Glomerular endothelial cell (primary cell): ENCODE data around the gene DCDC2. TPM values are rescaled to one million over a fixed set of nuclear protein-coding genes. Genes with fewer than 3 reads are reported as not detected.
A peak's percentile ranks its signal among the peaks of the same experiment; 100 is the strongest.
"Not testable (repeated sequence)": the region's sequence is repeated elsewhere in the genome, so short reads cannot be mapped to it uniquely, and the experiment has no call there.

Source experiments
- DNase-seq: peaks from one replicate; pipeline ENCODE4 v3.0.0-alpha.2; 2011; ENCODE audit warnings: low read depth, low spot score; ENCODE audit errors: extremely low read depth
- total RNA-seq: library from RNA; depleted of rRNA; stranded (reverse); fragments of >200 nt; gene quantifications from 2 replicates; pipeline ENCODE4 v1.2.3, GENCODE V29; 2015

Gene DCDC2
- total RNA-seq, 1 donor from 2014 or later = 1.5 TPM

DNA sequence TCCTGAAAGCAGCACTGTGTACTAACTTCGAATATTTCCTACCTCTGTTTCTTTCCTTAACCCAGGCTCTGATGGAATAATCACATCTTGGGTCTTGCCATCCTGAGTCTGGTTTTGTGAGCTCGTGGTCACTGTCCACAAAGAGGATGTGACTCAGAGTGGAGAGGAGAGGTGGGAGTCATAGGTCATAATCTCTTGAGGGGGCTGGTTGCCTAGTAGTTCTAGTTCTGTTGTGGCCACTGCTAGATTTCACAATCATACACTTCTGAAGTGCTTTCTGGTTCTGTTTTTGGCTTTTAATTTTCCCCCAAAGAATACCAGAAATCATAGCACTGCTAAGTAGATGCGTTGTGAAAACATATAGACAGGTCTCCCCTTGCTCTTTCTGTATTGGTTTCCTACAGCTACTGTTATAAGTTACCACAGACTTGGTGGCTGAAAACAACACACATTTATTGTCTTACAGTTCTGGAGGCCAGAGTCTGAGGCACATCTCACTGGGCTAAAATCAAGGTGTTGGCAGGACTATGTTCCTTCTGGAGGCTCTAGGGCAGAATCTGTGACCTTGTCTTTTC is 129.1 kb downstream of the DCDC2 start:
- DNase-seq = no peak

DNA sequence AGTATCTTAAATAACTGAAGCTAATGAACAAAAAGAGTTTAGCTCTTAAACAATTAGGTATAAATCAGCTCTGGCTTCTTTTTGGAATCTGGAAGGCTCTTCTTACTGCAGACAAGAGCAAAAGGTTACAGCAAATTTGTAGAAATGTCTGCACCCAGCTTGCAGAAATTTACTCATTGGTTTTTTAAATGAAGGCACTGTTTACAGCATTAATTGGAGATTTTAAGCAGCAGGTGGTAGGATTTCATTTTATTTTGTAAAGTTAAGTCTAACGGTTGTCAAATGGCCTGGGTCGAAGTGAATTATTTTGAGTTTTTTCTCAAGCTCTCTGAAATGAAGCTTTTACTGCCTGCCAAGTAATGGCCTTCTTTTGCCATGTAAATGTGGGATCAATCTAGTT is 129.7 kb downstream of the DCDC2 start:
- DNase-seq = no peak

DNA sequence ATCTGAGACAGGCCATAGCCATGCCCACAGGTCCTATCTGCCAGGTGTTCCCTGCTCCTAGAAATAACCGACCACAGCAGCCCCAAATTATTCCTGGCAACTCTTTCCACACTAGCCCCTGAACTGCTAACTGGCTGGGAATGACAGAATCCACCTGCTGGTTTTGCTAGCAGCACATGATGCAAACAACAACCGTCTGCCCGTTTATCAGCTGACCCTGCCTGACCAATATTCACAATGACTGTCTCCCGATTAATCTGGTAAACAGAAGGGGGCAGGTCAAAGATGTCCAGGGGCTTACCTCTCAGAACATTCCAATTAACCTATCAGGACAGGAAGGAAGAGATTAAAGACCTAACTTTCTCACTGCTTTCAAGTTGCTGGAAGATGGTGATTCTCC is 130.3 kb downstream of the DCDC2 start:
- no peak for DNase-seq

DNA sequence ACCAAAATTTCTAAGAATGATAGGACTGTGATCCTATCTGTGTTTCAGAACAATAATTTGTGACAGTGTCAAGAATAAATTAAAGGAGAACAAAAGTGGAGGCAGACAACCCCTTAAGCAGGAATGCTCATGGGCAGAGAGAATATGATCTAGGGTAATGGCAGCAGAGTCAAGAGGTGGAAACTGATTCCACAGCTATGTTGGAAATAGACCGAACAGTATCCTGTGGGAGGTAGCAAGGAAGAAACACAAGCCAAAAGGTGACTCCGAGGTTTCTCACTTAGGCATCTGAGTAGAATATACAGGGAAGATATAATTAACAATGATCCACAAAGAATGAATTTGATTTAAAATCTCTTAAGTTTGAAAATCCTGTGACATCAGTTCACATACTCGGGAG is 131.3 kb downstream of the DCDC2 start:
- no peak for DNase-seq

DNA sequence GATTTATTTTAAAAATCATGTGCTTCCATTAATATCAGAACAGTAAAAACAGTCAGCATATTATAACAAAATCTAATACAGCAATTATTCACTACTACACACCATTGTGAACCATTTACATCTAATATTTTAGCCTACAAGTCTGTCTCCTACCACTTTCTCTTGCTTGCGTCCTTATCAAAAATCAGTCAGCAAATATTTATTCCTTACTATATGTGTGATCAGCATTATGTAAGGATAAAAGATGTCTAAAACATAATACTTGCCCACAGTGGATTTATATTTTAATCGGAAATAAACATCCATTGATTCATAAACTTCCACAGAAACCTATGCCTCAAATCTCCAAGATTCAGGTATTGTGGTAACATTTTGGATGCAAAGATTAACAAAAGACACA is 132.0 kb downstream of the DCDC2 start:
- DNase-seq = no peak

DNA sequence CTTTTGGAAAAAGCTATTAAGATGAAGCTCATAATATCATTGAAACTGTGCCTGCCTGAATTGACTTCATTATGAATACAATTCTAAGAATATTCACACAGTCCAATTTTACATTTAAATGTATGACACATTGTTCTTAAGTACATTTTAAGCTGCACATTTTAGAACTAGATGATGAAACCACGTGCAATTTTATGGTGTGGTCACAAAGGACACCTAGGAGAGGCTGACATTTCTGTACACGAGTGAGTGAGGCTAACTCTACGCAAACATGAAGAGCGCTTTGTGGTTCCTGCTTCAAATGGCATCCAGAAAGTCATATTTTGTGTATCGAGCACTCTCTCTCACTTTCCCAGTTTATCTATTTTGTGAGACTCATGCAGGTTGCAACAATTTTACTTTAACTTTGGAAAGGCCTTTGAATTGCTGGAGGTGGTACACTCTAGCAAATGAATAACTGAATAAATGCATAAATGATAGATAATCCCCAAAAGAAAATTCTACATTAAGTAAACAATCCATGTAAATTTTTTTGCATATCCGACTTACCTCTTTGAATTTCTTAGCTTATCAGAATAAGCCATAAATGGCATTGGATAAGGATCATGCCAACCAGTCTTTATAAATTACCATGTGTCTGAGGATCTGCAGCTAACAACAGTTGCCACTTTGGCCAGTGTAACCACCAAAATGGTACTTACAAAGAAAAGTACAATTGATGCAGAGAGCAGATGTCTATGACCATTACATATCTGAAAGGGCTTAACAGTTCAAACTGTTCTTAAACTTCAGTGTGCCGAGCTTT is 134.5 kb downstream of the DCDC2 start:
- no peak for DNase-seq

DNA sequence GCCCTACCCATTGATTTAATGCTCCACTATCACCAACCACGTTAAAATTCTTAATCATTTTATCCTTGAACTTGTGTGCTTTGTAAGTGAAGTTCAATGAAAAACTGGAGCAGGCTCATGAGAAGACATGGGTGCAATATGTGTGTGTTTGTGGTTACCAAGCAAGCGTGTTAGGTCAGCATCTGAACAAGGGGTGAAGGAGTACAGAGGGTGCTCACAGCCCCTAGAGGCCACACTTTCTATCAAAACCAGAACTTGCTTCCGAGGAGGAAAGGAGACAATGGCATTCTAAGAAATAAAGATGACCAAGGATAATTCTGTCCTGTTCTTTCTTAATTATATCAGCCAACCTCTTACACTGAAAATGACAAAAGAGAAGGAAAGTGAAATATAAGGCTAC is 138.2 kb downstream of the DCDC2 start:
- no peak for DNase-seq

DNA sequence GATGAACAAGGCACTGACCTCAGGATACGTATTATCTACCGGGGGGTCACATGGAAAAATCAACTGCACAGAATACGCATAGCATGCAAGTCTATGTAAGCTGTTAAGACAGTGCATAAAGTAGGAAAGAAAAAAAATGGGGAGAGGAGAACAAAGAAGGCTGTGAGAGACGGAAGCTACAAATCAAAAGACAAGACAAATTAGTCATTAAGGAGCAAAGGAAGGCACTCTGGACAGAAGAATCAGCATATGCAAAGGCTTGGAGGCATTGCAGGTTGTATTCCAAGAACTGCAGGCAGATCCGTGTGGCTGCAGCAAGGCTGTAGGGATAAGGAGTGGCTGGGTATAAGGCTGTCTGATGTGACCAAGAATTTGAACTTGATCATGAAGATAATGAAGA is 142.9 kb downstream of the DCDC2 start:
- no peak for DNase-seq

DNA sequence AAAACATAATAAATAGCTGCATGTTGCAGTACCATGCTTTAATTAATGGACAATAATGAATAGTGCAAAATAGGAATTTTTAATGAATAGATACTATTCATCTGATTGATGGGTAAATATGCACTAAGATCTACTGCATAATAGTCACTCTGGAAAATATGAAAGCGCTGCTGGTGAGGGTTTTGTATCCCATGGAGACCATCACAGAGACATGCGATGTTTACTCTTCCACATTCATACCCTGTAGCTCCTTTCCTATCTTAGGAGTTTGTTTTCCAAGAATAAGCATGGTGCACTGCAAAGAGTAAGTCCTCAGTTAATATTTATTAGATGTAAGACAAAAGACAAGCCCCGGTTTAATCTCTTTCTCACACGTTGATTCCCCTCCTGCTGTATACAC is 150.4 kb downstream of the DCDC2 start:
- DNase-seq = no peak

DNA sequence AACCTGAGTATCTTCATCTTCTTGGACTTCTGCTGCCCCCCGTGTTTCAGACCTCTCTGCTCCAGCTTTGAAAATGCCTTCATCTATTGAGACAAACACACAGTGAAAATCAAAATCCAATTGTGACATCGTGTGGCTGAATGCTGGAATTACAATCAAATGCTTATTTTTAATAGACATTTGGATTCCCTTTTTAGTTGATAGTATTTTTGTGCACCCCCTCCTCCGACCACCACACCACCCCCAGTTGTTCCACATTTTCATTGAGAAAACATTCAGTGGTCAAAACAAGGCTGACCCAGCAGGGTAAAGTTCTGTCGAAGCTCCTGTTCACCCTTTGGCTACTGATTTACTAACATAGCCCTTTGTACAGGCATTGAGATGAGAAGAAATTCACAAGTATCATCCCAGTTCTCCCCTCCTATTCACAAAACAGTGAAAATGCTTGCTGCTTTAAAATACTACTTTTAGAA is 152.8 kb downstream of the DCDC2 start:
- peak; percentile 39 for DNase-seq

DNA sequence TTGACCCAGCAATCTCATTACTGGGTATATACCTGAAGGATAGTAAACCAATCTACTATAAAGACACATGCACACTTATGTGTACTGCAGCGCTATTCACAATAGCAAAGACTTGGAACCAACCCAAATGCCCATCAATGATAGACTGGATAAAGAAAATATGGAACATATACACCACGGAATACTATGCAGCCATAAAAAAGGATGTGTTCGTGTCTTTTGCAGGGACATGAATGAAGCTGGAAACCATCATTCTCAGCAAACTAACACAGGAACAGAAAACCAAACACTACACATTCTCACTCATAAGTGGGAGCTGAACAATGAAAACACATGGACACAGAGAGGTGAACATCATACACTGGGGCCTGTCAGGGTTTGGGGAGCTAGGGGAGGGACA is 153.7 kb downstream of the DCDC2 start:
- DNase-seq = not testable (repeated sequence)

DNA sequence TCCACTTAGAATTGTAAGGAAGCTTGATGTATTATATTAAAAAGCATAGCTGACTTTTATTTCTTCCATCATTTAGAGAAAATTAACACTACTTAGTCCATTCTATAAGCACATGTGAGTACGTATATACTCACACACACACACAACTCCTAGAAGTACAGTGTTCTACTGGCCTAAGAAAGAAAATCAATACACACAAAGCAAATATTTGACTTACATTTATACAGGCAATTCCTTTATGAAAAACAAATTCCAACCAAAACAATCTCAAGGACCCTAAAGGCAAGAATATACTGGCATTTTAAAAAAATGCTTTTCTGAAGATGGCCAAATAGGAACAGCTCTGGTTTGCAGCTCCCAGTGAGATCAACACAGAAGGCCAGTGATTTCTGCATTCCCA is 160.0 kb downstream of the DCDC2 start:
- no peak for DNase-seq

DNA sequence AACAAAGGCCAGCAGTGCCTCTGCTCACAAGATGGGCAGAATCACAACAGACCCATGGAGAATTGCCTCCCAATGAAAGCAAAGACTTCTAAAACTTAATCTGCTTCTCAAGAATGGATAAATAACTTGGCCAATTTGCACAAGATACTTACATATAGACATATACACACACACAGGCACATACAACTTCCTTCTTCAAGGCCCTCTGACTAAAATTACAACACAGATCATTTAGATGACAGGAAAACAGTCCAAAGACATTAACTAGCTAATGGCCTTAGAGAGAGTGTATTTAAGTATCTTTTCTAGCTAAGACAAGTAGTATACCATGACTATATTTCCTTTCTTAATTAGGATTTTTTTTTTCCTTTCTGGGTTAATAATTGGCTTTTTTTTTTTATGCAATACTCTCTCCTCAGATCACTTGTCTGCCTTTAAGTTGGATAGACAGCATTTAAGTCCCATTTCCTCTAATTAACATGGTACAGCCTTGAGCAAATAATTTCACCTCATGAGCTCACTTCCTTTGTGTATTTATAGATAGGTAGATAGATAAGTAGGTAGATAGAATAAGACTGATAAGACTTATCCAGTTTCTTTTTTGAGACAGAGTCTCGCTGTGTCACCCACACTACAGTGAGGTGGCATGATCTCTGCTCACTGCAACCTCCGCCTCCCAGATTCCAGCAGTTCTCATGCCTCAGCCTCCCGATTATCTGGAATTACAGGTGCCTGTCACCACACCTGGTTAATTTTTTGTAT is 161.8 kb downstream of the DCDC2 start:
- DNase-seq = no peak

DNA sequence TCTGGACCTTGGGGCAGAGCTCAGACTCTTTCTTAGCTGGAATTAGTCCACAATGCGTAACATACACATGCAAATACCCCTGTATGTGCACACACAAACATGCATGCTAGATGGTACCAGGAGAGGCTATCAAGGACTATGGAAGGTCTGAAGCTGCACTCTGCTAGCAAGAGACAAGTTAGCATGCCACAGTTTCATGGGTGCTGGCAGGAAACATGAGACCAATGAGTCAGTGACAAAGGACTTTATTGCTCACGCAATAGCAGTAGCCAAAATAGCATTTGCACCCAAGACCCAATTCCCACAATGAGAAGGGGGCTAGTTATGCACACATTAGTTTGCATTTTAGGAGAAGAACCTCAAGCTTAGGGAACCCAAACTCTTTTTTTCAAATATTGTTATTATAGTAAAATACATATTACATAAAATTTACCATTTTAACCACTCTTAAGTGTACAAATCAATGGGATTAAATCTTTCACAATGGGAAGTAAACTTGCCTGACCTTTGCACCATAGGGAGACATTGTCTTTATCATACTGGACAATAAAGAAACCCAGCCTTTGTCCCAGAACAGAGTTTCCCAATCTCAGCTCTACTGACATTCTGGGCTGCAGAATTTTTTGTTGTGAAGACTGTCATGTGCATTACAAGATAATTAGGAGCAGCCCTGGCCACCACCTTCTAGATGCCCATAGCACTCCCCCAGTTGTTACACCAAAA is 162.7 kb downstream of the DCDC2 start:
- no peak for DNase-seq

DNA sequence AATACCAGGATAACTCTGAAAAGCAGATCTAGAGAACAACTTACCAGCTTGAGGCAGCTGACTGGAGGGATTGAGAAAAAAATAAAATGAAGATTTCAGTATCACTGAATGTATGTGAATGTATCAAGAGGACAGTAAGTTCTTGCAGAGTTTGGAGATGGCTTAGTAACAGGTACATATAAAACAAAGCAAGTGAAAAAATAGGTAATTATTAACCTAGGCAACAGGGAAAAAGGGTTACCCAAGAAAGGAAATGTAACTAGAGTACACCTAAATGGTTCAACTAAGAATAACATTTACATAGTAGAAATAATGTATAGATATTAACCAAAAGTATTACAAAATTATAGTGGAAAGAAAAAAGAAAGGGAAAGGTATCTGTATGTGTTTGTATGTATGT is 164.5 kb downstream of the DCDC2 start:
- no peak for DNase-seq

DNA sequence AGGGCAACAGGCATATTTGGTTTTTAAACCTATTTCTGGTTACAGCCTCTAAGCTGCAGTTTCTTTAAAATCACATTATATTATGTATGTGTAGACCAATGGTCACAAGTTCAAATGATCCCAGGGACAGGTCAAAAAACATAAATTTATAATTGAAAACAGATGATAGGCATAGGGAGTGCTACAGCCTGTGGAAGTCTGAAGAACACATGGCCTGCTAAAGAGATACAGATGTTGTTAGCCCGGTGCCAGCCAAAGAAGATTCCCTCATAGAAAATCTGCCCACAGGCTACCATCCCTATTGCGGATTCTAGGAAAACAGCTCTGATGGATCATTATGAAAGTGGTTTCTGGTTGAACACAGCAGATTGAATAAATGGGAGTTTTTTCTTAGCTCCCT is 166.5 kb downstream of the DCDC2 start:
- DNase-seq = no peak

DNA sequence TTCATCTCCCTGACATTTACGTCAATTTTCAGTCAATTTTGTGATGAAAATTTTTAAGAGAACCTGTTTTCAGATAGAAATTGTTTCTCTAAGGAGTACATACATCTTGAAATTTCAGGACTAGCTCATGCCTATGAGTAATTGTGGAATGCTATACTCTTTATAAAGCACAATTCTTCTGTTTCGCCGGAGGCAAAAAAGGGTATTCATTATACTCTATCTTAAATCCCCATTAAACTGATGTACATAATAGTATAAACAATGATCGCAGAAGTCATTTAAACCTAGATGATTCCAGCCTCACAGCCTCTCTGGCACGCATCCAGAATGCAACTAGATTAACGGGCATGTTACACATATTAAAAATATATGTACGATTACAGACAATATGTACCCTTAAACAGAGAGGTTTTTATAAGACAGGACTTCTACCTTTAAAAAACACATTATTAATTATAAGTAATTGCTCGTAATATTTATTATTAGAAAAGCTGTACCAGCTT is 169.2 kb downstream of the DCDC2 start:
- no peak for DNase-seq

DNA sequence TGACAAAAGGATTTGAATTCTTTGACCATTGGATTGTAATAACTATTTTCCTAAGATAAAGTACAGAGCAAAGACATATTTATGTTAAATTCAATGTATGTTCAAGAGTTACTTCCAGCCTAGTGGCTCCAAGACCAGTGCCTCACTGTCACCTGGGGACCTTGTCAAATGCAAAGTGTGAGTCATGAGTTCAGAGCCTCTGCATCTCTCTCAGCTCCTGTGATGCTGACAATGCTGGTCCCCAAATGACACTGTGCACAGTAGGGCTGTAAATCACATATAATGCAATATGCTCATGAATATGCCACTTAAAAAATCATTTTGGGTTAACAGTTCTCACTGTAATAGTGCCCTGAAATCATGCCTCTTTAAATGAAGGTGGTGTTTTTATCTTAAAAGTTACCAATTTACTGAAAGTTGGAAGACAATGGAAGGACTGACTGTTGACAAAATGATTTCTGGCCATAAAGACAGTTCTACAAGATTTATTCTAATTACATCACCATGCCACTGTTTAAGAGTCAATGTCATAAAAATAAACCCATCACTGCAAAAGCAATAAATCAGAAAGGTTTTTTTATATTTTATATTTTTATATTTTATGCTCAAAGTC is 169.8 kb downstream of the DCDC2 start:
- DNase-seq = no peak

DNA sequence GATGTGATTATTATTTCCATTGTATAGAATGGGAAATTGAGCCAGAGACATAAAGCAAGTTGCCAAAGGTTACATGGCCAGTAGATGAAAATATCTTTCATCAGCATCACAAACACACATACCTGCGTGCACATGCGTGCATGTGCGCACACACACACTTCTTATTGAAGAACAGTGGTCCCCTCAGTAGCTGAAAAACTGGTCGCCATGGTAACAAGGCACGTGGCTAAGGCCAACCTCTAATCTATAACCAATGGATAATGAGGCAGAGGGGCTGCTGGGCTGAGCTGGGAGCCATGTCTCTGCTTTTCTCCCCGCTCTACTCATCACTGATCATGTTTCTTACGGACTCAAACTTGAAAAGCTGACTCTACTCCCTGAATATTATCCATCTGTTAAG is 171.5 kb downstream of the DCDC2 start:
- DNase-seq = no peak

DNA sequence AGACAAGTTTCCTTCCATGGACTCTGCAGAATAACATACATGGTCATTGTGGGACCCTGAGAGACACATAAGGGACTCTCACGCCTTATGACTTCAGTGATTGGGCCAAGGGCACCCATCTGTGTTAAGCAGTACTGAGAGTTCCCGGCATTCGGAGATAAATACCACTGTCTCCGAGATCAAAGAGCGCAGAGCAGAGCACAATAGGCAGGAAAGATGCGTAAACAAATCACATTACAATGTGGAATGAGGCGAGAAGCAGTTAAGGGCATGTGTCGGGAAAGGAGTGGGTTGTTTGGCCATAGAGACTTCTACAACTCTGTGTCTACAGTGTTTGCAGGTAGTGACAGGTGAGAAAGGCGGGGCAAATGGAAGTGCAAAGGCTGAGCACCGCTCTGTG is 174.3 kb downstream of the DCDC2 start:
- DNase-seq = no peak

DNA sequence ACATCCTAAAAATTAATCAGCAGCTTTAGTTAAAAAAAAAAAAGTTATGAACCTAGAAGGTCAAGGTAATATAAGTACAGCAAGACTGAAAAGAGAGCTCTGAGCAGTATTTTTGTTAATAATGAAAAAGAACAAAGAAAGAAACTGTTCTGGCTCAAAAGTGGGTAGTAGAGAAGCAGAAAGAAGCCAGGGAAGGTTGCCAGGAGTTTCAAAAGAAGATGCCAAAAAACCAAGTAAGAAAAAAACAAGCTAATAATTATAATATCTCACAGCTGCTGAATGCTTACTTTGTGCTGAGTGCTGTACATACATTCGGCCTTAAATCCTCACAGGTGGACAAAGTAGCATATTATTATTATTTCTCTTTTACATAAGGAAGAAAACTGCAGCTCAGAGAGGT is 200.0 kb downstream of the DCDC2 start:
- DNase-seq = no peak
